ENCODE results near the gene SLBP. TPM values are rescaled to one million over a fixed set of nuclear protein-coding genes. Genes with fewer than 3 reads are reported as not detected.

SLBP gene
- total RNA-seq, 6 experiments from 2014 or later: 13.1 to 30.8 (median 14.7) TPM

DNA sequence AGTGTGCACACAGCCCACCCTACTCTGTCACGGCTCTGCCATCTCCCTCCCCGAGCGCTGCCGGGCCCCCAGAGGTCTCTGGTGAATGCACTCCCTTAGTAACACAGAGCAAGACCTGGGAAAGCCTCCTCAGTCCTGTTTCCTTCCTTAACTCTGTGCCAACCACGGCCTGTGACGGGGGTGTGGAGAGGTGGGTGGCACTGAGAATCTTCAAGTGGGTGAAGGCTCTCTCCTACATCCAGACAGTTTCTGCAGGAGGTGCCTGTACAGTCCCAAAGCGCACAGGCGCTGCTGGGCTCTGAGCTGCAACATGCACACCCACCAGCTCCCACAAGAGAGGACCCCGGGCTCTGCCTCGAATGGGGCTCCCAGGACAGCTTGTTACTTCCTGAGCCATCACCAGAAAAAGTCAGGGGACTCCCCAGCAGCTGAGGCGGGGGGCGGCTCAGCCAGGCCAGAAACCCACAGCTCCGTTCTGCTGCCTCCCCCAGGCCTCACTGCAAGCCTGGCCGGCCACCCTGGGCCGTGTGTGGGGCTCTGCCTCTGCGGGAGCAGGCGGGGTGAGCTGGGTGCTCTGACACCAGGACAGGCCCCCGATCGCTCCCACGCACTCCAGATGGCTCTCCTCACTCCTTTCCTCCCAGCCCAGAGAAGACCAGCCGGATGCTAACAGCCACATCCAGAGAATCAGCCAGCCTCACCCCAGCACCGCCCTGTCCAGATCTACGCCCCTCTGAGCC lies 57.7 kb downstream of the SLBP start:
- no peak overlapping the region for H3K27ac ChIP-seq
- DNase-seq: no peak
- ATAC-seq: no peak
- no peaks in the 10 kb centered on the region for H3K27me3 ChIP-seq
- H3K36me3 ChIP-seq: no peaks in the 10 kb centered on the region
- intact Hi-C loops (cut with DNase I): no loop called here
- 100% methylated on average over 4 of the region's 23 CpGs for WGBS (ENCODE audit: insufficient coverage, low coverage, low lambda C conversion rate, missing lambda C conversion rate)
- TF ChIP-seq, protein P1, sequence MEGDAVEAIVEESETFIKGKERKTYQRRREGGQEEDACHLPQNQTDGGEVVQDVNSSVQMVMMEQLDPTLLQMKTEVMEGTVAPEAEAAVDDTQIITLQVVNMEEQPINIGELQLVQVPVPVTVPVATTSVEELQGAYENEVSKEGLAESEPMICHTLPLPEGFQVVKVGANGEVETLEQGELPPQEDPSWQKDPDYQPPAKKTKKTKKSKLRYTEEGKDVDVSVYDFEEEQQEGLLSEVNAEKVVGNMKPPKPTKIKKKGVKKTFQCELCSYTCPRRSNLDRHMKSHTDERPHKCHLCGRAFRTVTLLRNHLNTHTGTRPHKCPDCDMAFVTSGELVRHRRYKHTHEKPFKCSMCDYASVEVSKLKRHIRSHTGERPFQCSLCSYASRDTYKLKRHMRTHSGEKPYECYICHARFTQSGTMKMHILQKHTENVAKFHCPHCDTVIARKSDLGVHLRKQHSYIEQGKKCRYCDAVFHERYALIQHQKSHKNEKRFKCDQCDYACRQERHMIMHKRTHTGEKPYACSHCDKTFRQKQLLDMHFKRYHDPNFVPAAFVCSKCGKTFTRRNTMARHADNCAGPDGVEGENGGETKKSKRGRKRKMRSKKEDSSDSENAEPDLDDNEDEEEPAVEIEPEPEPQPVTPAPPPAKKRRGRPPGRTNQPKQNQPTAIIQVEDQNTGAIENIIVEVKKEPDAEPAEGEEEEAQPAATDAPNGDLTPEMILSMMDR (IDR thresholded peaks at IDR 0.05): no peak
- no peak for TF ChIP-seq POLR2A (IDR thresholded peaks at IDR 0.05)
- no peaks in the 10 kb centered on the region for H3K9me3 ChIP-seq
- no peak overlapping the region for H3K4me3 ChIP-seq
- H3K4me1 ChIP-seq: no peaks in the 10 kb centered on the region

DNA sequence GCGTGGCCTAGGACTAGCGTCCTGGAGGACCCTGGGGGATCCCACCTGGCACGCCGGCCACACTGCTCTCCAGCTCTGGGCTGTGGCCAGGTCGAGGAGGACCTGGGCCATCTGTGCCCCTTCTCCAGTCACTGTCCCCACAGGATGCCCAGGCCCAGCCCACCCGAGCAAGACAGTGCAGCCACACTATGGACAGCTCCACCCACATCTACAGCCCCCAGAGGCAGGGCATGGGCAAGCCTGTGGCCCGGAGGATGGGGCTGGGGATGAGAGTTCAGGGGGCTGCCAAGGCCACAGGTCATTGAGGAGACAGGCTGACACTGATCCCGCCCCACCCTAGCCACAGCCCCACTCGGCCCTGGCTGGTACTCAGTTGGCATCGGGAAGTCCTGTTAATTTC lies 58.3 kb downstream of the SLBP start:
- WGBS (ENCODE audit: insufficient coverage, low coverage, low lambda C conversion rate, missing lambda C conversion rate): no CpG with 5 or more reads among the region's 10 CpGs
- DNase-seq (no peak), ATAC-seq (no peak)
- Histone ChIP-seq H3K9me3 (no peaks in the 10 kb centered on the region), H3K27ac (no peak overlapping the region), H3K4me3 (no peak overlapping the region), H3K4me1 (no peaks in the 10 kb centered on the region), H3K36me3 (no peaks in the 10 kb centered on the region), H3K27me3 (no peaks in the 10 kb centered on the region)
- intact Hi-C loops (cut with DNase I): no loop called here
- TF ChIP-seq, protein P1 (IDR thresholded peaks at IDR 0.05): no peak
- no peak for TF ChIP-seq POLR2A (IDR thresholded peaks at IDR 0.05)

GRCh38 chr4:1652088-1652487 lies 60.0 kb downstream of the SLBP start:
- TF ChIP-seq, protein P1 (IDR thresholded peaks at IDR 0.05): no peak
- TF ChIP-seq POLR2A (IDR thresholded peaks at IDR 0.05): no peak
- H3K9me3 ChIP-seq: no peaks in the 10 kb centered on the region
- H3K36me3 ChIP-seq: no peaks in the 10 kb centered on the region
- no peak for ATAC-seq
- intact Hi-C loops (cut with DNase I): no loop called here
- no peaks in the 10 kb centered on the region for H3K27me3 ChIP-seq
- no peak overlapping the region for H3K4me3 ChIP-seq
- DNase-seq: no peak
- H3K27ac ChIP-seq: no peak overlapping the region
- 86% methylated on average over 13 of the region's 13 CpGs for WGBS (ENCODE audit: insufficient coverage, low coverage, low lambda C conversion rate, missing lambda C conversion rate)
- H3K4me1 ChIP-seq: no peaks in the 10 kb centered on the region

DNA sequence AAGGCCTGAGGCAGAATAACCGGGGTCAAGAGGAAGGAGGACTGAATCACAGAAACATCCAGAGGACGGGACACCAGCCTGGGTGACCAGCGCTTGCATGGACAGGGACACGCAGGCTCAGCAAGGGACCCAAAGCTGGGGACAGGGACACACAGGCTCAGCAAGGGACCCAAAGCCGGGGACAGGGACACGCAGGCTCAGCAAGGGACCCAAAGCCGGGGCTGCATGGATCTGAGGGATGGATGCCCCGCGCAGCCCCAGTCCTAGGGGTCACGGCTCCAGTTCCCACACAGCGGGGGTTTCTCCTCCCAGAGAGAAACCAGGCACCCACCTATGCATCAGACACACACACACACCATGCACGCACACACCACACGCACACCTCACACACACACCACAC lies 60.5 kb downstream of the SLBP start:
- H3K4me3 ChIP-seq: no peak overlapping the region
- no peaks in the 10 kb centered on the region for H3K27me3 ChIP-seq
- H3K9me3 ChIP-seq: no peaks in the 10 kb centered on the region
- intact Hi-C loops (cut with DNase I): no loop called here
- WGBS (ENCODE audit: insufficient coverage, low coverage, low lambda C conversion rate, missing lambda C conversion rate): 92% methylated on average over 3 of the region's 13 CpGs
- DNase-seq (no peak), ATAC-seq (no peak)
- H3K27ac ChIP-seq: no peak overlapping the region
- TF ChIP-seq, protein P1 (IDR thresholded peaks at IDR 0.05): no peak
- TF ChIP-seq POLR2A (IDR thresholded peaks at IDR 0.05): no peak
- H3K36me3 ChIP-seq: no peaks in the 10 kb centered on the region
- no peaks in the 10 kb centered on the region for H3K4me1 ChIP-seq
